ENCODE measurements around the gene EXOSC5. TPM values are rescaled to one million over a fixed set of nuclear protein-coding genes. Genes with fewer than 3 reads are reported as not detected.

The EXOSC5 gene
- total and polyA plus RNA-seq, 2 of the 13 experiments (the other 11 are each of a cell fraction or from before 2014, with no cell fraction given) = 24.1 to 26.5 TPM

GRCh38 chr19:41439441-41440222 lies 42.5 kb upstream of the EXOSC5 start, which contains the start of gene DMAC2 (continued):
- TF ChIP-seq ZIK1 (CRISPR knock-in tag; IDR thresholded peaks at IDR 0.05; ENCODE audit: borderline replicate concordance, low read depth) (no peak), NFATC3 (CRISPR knock-in tag; IDR thresholded peaks at IDR 0.05) (no peak), SMARCE1 (IDR thresholded peaks at IDR 0.05; ENCODE audit: borderline replicate concordance) (no peak), ZNF10 (CRISPR knock-in tag; IDR thresholded peaks at IDR 0.05; ENCODE audit: borderline replicate concordance, low read depth) (no peak), FOXA3 (CRISPR knock-in tag; IDR thresholded peaks at IDR 0.05) (peak; percentile 17; the same call in 1 of the 2 replicates), ZNF589 (CRISPR knock-in tag; conservative IDR thresholded peaks at IDR 0.05) (no peak), IKZF4 (CRISPR knock-in tag; IDR thresholded peaks at IDR 0.05; ENCODE audit: borderline replicate concordance, low read depth, not compliant biosample characterization) (no peak), EEA1 (CRISPR knock-in tag; IDR thresholded peaks at IDR 0.05; ENCODE audit: borderline replicate concordance) (no peak), ZFX (CRISPR knock-in tag; IDR thresholded peaks at IDR 0.05; ENCODE audit: low read depth) (peak; percentile 75), GATAD1 (CRISPR knock-in tag; IDR thresholded peaks at IDR 0.05) (peak; percentile 96), POLR2AphosphoS2 (IDR thresholded peaks at IDR 0.05; ENCODE audit: low read depth, low read length) (no peak; the same call in 1 of the 2 replicates), ZBTB4 (CRISPR knock-in tag; IDR thresholded peaks at IDR 0.05; ENCODE audit: borderline replicate concordance) (0 out of 2 replicates have a peak, but pooled peaks have one; percentile 23), HNRNPUL1 (IDR thresholded peaks at IDR 0.05; ENCODE audit: low read depth, low read length) (no peak), ZNF282 (IDR thresholded peaks at IDR 0.05; ENCODE audit: partially characterized antibody) (no peak), WIZ (CRISPR knock-in tag; IDR thresholded peaks at IDR 0.05) (no peak)
- TF ChIP-seq, protein P1, sequence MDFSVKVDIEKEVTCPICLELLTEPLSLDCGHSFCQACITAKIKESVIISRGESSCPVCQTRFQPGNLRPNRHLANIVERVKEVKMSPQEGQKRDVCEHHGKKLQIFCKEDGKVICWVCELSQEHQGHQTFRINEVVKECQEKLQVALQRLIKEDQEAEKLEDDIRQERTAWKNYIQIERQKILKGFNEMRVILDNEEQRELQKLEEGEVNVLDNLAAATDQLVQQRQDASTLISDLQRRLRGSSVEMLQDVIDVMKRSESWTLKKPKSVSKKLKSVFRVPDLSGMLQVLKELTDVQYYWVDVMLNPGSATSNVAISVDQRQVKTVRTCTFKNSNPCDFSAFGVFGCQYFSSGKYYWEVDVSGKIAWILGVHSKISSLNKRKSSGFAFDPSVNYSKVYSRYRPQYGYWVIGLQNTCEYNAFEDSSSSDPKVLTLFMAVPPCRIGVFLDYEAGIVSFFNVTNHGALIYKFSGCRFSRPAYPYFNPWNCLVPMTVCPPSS (IDR thresholded peaks at IDR 0.05) = no peak
- TF ChIP-seq, protein P2, sequence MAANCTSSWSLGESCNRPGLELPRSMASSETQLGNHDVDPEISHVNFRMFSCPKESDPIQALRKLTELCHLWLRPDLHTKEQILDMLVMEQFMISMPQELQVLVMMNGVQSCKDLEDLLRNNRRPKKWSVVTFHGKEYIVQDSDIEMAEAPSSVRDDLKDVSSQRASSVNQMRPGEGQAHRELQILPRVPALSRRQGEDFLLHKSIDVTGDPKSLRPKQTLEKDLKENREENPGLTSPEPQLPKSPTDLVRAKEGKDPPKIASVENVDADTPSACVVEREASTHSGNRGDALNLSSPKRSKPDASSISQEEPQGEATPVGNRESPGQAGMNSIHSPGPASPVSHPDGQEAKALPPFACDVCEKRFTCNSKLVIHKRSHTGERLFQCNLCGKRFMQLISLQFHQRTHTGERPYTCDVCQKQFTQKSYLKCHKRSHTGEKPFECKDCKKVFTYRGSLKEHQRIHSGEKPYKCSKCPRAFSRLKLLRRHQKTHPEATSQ (CRISPR knock-in tag; IDR thresholded peaks at IDR 0.05; ENCODE audit: borderline replicate concordance) = no peak; the same call in 1 of the 2 replicates
- TF ChIP-seq, protein P3, sequence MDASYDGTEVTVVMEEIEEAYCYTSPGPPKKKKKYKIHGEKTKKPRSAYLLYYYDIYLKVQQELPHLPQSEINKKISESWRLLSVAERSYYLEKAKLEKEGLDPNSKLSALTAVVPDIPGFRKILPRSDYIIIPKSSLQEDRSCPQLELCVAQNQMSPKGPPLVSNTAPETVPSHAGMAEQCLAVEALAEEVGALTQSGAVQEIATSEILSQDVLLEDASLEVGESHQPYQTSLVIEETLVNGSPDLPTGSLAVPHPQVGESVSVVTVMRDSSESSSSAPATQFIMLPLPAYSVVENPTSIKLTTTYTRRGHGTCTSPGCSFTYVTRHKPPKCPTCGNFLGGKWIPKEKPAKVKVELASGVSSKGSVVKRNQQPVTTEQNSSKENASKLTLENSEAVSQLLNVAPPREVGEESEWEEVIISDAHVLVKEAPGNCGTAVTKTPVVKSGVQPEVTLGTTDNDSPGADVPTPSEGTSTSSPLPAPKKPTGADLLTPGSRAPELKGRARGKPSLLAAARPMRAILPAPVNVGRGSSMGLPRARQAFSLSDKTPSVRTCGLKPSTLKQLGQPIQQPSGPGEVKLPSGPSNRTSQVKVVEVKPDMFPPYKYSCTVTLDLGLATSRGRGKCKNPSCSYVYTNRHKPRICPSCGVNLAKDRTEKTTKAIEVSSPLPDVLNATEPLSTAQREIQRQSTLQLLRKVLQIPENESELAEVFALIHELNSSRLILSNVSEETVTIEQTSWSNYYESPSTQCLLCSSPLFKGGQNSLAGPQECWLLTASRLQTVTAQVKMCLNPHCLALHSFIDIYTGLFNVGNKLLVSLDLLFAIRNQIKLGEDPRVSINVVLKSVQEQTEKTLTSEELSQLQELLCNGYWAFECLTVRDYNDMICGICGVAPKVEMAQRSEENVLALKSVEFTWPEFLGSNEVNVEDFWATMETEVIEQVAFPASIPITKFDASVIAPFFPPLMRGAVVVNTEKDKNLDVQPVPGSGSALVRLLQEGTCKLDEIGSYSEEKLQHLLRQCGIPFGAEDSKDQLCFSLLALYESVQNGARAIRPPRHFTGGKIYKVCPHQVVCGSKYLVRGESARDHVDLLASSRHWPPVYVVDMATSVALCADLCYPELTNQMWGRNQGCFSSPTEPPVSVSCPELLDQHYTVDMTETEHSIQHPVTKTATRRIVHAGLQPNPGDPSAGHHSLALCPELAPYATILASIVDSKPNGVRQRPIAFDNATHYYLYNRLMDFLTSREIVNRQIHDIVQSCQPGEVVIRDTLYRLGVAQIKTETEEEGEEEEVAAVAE (CRISPR knock-in tag; IDR thresholded peaks at IDR 0.05; ENCODE audit: borderline replicate concordance) = no peak; the same call in 1 of the 2 replicates
